Stimulated activated CD4-positive, alpha-beta T cell treated with anti-CD3 and anti-CD28 coated beads, TNF-alpha, amount 100 ng/mL, for 24 hours (primary cell): ENCODE measurements around the gene RNPEPL1.
"Not testable (repeated sequence)": the region's sequence is repeated elsewhere in the genome, so short reads cannot be mapped to it uniquely, and the experiment has no call there.

Experiments
- DNase-seq, 3 experiments: peaks; one replicate each; pipeline ENCODE4 v3.0.0-alpha.2; 2020; ENCODE audit warnings: low read depth in 3 of 3

Gene RNPEPL1

GRCh38 chr2:240603846-240604245 is 35.6 kb downstream of the RNPEPL1 start:
- DNase-seq: no peak

- DNase-seq: no peak
Measured at GRCh38 chr2:240604291-240604938, 36.1 kb downstream of the RNPEPL1 start.

- DNase-seq: no peak
Measured at GRCh38 chr2:240604939-240605716, 36.8 kb downstream of the RNPEPL1 start.

- no peak for DNase-seq
Measured at GRCh38 chr2:240605867-240606743, 37.8 kb downstream of the RNPEPL1 start.

GRCh38 chr2:240611601-240612210 is 43.4 kb downstream of the RNPEPL1 start:
- DNase-seq: no peak

GRCh38 chr2:240613781-240614180 is 45.5 kb downstream of the RNPEPL1 start:
- no peak for DNase-seq

- DNase-seq: no peak
Measured at GRCh38 chr2:240614391-240614790, 46.1 kb downstream of the RNPEPL1 start.

GRCh38 chr2:240615396-240615795 is 47.1 kb downstream of the RNPEPL1 start:
- no peak for DNase-seq

- DNase-seq: no peak
Measured at GRCh38 chr2:240615820-240616547, 47.7 kb downstream of the RNPEPL1 start.

GRCh38 chr2:240616860-240617666 is 48.8 kb downstream of the RNPEPL1 start:
- DNase-seq: not testable (repeated sequence)

- no peak for DNase-seq
Measured at GRCh38 chr2:240618776-240619175, 50.5 kb downstream of the RNPEPL1 start.

- DNase-seq: no peak
Measured at GRCh38 chr2:240619506-240620148, 51.3 kb downstream of the RNPEPL1 start.

- DNase-seq: no peak
Measured at GRCh38 chr2:240620149-240620731, 52.0 kb downstream of the RNPEPL1 start.

- no peak for DNase-seq
Measured at GRCh38 chr2:240620859-240621258, 52.6 kb downstream of the RNPEPL1 start.

GRCh38 chr2:240622060-240622411 is 53.8 kb downstream of the RNPEPL1 start:
- DNase-seq: no peak

GRCh38 chr2:240622531-240623235 is 54.4 kb downstream of the RNPEPL1 start:
- DNase-seq: peak in 1 of 3 experiments; percentile 52

GRCh38 chr2:240623531-240624010 is 55.3 kb downstream of the RNPEPL1 start:
- no peak for DNase-seq

GRCh38 chr2:240624011-240624949 is 56.0 kb downstream of the RNPEPL1 start:
- DNase-seq: no peak
